Fibroblast of the conjunctiva (primary cell): ENCODE results near the gene ARFGAP3.

Experiments
- DNase-seq: peaks from one replicate; pipeline ENCODE4 v3.0.0-alpha.2; 2010; ENCODE audit warnings: low read depth

Gene ARFGAP3

DNA sequence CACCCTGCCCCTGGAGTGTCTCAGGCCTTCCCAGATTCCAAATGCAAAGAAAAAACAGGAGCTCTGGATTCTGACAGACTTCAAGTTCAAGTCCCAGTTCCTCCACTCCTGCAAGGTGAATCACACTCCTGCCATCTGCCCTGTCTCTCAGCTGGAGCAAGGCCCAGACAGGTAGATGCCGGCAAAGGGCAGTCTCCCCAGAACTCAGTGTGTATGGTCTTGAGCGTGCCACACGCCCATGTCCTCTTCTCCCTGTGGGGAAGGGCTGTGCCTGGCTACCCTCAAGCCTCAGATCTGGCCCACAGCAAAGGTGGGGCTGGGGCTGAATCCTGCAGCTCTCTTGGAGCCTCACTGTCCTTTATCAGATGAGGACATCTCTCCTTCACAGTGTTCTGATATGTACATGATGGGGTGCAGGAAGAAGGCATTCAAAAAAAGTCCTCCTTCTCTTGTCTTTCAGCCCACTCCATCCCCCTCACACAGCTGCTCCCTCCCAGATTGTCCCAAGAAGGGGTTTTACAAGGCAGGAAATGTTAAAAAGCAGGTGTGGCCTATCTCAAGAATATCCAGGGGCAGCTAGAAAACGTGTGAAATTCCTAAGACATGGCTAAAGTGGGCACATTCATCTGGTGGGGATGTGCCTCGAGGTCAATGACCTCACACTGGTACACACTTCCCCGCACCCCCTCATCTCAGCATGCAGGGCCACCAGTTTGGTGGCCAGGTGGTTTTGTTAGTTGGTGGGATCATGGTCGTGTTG, 27.7 kb upstream of the ARFGAP3 start:
- no peak for DNase-seq

DNA sequence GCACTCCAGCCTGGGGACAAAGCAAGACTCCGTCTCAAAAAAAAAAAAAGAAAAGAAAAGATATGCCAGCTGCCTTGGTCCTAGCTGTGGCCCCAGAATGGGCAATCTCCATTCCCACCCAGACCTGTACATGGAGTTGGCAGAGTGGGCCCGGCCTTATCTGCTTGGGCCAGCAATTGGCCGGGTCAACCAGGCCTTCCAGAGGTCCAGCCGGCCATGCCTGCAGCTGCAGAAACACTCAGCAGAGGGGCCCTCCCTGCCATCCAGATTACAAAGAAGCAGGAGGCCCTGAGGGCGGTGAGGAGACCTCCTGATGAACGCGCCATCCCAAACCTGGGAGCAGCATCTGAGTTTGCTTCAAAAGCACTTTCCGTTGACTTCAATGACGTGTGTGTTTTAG, 26.9 kb upstream of the ARFGAP3 start:
- DNase-seq: no peak

DNA sequence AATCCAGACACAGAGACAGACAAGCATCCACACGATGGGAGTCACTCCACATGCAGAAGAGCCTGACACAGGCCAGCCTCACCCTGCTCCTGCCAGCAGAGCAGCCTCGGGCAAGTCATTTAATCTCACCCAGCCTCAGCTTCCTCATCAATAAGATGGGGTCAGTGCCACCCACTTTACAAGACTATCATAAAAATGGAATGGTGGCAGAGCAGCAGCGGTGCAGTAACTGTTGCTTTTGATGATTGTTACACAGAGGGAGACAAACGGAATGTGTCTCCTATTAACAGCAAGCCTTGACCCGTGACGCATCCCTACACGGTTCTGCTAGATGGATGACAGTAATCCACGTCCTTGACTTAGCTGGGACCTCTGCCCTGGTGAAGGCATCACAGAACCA, 26.0 kb upstream of the ARFGAP3 start:
- no peak for DNase-seq

DNA sequence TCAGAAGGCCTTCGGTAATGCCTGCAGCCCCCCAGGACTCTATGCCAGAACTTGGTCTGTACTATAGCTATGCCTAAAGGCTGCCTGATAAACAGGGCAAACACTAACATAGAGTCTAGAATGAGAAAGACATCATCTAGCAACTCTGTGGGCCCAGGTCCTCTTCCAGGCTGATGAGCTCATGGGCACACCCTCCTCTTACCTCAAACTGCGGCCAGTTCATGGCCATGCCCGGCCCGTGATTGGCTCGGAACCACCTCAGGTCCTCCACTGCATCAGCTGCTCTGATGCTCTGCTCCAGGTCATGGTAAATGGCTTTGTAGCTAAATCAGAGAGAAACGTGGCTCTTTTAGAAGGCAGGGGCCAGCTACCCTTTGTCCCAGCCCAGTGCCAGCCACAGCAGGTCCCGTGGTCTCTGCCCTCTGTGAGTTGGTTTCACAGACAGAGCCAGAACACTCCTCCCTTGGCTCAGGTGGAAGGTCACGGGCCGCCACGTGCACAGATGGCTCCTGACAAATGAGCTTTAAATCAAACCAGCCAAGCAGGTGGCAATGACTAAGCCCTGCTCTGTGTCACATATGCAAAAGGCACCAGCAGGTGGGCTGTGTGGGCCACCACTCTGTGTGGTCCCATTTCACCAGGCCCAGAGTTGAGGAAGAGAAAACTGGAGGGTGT, 25.0 kb upstream of the ARFGAP3 start:
- DNase-seq: no peak

DNA sequence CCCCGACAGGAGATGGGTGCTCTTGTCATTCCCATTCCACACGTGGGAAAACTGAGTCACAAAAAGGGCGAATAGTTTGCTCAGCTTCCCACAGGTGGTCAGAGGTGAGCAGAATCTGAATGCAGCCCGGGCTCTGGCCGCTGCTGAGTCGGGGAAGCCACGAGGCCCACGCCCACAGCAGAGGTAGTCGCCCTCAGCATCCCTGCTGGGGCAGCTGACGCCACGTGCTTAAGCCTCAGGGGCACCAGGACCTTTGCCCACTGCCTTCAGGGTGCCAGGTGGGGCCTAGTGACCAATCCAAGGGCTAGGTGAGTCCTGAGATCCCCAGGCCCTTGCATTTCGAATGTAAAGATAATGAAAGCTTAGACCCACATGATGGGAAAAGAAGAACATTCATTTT, 24.2 kb upstream of the ARFGAP3 start:
- DNase-seq: no peak

DNA sequence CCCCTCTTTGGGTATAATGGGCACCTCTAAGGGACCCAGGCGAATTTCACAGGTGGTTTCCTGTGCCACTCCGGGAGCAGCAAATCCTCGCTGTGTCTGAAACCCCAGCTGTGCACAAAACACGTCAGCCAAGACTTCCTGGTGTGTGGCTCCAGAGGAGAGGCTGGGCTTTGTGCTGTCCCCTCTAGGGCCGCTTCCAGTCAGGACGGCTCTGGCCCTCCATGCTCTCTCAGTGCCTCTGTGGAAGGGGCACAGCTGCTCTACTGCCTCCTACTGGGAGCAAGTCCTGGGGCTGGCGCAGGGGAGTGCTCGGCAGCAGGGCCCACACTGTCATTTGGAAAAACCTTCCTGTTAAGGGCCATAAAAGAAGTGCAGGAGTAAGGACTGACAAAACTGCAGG, 23.7 kb upstream of the ARFGAP3 start:
- no peak for DNase-seq

DNA sequence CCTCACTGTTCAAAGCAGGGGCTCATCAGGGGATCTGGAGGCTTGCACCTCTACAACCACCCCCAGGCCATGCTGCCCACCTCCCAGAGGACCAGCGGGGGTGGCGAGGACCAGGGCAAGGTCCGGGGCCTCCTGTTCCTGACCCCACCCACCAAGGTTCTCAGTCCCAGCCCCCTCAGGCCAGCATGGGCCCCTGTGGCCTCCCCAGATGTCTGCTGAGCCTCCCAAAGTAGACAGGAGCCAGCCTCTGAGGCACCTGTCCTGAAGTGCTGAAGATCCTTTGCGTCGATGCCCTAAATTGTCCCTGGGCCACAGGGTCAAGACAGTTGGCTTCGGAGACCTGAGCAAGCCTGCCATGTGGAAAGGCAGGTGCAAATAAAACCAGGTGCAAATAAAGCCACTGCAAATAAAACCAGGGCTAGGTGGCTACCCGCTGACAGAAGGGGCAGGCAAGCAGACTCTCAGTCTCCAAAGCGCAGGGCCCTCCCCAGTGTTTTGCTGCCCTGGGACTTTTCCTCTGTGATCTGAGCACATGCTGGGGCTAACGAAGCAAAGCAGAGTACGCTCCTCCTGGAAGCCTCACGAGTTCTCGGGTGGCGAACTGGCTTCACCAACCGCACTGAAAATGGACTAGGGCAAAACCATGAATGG, 22.4 kb upstream of the ARFGAP3 start:
- DNase-seq: no peak

DNA sequence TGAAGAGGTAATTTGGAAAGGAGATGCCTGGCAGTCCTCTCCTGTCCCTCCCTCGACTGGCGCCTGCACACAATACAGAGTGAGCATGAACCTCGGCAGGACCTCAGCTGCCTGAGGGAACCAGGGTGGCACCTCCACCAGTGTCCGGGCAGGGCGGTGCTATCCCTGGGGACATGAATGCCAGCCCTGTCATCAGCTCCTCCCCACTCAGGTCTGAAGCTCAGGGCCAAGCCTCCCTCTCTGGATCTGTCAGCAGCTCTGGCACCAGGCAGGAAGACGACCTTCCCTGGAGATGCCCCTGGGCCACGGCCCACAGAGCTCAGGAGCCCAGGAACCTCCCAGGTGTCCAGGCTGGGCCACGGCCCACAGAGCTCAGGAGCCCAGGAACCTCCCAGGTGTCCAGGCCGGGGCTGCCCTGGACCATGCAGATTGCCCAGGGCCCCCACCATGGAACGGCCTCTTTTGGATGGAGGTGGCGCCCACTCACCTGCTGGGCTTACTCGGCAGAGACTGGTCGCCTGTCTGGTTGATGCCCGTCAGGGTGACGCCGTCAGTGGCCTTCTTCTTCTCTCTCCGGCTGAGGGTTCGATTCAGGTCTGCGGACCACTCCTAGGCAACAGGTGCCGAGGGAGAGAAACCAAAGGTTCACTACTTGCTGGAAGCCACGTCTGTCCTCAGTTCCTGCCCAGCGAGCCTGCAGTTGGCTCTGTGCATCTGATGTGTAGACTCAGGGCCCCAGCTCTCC, 21.7 kb upstream of the ARFGAP3 start:
- DNase-seq: no peak

DNA sequence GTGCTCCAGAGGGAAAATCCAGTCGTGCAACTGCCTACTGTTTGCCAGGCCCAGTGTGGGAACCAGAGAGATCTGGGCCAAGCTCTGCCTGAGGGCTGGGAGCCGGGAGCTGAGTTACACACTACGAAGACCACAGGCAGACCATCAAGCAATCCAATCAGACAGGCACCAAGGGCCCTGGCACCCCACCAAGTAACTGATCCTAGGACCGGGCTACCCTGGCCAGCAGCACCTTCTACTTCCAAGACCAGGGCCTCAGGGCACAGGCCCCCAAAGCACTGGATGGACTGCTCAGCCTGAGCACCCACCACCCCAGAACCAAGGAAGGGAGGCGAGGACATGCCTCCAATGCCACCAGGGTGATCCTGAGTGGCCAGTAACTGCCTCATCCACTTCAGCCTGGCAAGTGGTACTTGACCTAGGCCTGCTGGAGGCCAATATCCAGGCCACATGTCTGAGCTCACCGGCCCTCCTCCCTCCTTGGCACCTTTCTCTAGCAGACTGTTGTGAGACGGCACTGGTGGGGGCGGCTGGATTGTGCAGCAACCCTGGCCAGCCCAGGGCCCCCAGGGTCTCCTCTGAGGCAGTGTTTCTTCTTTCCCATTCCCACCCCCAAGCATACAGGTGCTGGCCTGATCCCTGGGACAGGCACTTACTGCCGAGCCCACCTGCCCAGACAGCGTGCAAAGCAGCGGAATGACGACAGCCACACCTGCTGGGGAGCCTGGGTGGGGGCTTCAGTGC, 20.7 kb upstream of the ARFGAP3 start:
- DNase-seq: no peak

DNA sequence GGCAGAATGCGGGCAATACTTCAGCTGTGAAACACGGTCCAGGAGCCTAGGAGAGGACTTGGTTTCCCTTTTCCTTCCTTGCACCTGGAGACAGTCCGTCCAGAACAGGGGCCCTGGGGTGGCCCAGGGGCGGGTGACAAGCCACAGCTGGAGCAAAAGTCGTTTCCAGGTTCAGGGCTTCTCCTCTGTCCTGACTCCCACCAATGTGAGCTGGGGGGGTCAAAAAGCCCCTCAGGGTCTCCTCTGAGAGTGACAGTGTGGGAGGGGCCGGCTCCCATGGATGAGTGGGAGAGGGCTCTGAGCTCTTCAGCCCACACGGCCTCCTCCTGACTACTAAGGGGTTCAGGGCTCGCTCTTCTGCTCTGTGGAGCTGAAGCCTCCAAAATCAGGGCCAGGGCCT, 20.1 kb upstream of the ARFGAP3 start:
- DNase-seq: no peak

DNA sequence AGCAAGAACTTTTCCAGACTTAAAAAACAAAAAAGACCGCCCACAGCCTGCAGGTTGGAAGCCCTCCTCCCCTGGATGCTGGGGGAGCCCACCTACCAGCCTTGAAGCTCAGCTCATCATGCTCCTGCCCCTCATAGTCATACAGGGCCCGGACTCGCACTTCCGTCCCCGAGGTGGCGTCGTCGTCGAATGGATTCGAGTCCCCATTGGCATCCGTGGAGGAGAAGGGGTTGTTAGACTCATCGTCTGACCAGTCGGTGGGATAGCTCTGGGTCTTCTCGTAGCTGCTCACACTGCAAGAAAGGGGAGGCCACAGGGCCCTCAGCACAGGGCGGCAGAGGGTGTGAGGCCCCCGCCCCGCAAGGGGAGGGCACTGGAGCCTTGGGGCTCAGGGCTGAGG, 19.0 kb upstream of the ARFGAP3 start:
- no peak for DNase-seq

DNA sequence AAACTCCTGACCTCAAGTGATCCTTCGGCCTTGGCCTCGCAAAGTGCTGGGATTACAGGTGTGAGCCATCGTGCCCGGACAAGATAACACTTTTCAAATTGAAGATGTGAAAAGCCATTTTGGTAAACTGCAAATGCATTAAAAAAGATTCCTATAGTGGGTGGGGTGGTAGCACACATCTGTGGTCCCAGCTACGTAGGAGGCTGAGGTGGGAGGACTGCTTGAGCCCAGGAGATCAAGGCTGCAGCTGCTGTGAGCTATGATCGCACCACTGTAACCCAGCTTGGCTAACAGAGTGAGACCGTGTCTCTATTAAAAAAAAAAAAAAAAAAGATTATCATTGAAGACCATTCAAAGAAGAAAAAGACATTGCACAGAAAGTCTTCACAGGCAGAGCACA, 16.9 kb upstream of the ARFGAP3 start:
- no peak for DNase-seq

DNA sequence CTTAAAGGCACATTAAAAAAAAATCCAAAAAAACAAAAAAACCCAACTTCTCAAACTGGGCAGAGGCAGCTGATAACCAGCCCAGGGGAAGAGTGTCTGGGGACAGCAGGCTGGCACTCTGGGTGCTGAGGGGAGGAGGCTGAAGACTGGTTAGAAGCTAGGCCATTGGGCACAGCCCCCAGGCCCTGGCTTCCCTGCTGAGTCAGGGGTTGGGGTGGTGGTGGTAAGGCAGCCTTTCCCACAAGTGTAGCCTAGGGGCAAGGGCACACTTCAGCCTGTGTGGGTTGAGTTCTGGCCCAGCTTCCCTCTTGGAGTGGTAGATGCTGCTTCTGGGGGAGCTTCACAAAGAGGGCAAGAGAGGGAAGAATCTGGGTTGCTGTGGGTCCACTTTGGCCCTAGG, 16.3 kb upstream of the ARFGAP3 start:
- DNase-seq: no peak

DNA sequence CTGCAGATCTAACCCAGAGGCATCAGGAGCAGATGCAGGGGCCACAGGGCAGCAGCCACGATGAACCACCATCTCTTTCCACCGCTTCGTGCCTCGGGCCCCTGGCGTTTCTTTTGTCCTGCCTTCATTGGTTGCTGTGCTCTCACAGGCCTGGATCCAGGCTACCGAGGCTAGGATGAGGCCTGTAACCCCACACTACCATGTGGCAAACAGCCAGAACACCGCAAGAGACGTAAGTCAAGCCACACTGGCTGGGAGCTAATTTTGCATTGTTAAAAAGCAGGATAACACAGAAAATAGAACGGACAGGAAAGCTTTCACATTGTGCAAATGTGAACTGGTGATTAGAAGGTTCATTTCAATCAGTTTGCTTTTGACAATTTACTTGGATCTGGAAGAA, 15.7 kb upstream of the ARFGAP3 start:
- no peak for DNase-seq

DNA sequence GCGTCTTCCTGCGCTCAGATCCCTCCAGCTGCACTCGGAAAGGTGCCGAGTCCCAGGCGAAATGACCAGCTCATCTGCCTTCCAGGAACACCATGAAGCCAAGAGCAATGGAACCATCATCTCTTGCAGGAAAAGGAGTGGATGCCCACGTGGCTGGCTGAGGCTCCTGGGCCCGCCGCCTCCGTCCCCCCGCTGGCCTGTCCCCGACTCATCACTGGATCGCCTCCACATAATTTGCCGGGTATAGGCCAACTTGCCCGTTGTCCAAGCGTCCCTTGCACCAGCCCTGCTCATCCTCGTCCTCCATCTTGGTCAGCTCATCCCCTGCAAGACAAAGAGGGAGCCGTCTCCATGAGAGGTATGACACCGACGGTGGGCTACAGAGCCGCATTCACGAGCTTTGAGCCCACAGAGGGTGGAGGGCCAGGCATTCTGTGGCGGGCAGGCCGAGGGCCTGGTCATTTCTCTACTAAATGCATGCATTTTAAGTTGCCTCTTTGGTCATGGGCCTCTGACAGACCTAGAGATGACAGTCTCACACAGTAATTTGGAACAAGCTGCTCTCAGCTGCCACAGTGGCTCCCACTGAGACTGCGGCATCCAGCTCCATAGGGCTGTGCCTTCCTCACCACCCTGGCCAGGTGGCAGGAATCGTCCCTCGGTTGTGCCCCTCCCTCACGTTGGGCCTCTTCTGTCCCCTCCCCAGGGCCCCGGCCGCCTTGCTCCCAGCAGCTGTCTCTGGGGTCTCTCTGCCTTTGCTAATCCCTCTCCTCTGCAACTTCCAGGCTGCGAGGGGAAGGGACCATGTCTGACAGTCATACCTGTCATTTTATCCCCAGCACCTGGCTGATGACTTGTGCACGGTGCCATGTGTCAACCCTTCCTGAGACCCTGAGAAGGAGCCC, 14.3 kb upstream of the ARFGAP3 start:
- no peak for DNase-seq

DNA sequence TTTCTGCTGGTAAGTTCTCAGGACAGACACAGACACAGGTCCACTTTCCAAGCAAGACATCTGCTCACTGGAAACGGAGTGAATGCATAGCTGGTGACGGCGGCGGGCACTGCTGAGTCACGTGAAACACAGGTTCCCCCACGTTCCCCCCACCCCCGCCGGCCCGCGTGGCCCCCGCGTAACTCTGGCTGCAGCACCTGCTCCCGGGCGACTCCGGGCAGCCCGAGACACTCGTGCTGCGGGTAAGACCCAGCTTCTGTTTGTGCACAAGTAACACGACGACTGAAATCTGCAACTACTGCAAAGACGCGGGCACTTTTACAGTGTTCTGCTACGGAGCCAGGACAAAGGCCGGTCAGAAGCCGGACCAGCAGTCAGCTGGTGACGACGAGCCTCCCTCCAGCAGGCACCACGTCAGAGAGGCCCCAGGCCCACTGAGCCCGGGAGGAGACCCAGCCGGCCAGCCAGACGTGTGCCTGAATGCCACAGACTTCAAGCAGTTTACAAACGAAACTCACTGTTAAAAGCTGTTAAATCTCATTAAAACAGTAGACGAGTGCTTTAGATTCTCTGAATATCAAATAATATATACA, 12.9 kb upstream of the ARFGAP3 start:
- DNase-seq: no peak

DNA sequence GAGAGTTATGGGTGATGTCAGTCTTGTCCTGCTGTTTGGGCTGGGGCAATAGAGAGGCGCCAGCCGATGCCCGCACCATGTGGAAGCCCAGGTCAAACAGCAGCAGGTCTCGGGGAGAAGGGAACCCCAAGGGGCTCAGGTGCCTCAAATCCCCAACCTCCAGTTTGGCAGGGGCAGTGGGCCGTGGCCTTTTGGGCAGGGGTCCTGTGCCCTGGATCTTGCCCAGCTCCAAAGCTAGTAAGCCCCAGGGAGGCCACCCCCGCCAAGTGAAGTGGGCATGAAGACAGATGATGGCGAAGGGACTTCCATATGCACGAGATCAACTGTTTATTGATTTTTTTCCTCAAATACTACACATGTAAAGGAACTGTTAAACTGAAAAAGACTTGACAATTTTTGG, 12.4 kb upstream of the ARFGAP3 start:
- DNase-seq: no peak

DNA sequence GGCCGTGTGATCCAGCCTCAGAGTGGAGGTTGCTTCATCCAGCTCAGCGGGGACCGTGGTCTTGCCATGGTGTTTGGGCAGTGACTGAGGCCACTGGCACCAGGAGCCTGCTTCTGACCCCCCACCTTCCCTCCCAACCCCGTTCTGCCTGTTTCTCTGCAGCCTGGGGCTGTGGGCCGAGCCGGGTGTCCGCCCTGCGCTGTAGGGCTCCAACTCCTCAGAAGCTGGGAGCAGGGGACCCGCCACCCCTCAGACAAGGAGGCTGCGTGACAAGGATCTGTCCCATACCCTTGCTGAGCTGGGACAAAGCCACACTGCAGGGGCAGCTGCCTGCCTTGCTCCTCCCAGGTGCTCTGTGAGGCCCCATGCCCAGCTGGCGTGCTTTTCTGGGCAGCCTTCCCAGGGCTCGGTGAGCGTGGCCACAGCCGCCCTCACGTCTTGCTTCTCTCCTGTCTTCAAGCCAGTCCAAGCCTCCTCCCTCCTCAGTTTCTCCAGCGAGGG, 11.7 kb upstream of the ARFGAP3 start:
- DNase-seq: peak; percentile 9

DNA sequence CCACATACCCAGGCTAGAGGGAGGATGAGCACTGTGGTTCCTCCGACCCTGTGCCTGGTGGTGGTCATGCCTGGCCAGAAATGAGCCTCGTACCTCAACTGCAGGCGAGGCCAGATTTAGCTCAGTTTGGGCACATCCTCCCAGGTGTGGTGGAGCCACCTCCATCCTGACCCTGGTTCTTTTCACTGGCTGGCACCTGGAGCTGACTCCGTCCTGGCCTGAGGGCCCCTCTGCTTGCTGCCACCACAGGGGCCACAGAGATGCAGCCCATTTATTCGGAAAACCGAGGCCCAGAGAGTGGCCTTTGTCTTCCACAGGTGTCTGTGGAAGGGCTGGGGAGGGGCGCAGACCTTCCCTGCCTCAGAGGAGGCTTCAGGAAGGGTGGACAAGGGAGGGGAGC, 9.0 kb upstream of the ARFGAP3 start:
- DNase-seq: no peak

DNA sequence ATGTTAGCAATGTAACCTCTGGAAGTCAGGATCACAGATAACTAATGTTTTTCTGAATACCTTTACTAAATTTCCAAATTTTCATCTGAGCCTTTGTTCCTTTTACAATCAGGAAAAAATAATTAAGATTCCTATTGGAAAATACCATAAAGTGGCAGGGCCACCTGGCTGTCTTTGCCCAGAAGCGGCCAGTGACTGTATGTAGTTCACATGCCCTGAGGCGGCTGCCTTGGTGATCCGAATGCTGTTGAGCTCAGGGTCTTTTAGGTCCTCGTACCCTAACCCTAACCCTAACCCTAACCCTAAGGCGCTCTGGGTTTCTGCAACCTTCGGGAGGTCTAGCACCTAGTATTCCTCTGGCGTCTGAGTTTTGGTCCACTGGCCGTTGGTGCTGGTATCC, 8.5 kb upstream of the ARFGAP3 start:
- DNase-seq: no peak
